Forelimb muscle (tissue), 1 donor: ENCODE measurements around the gene RANGAP1. TPM values are rescaled to one million over a fixed set of nuclear protein-coding genes. Genes with fewer than 3 reads are reported as not detected.

Experiments
- DNase-seq: peaks from one replicate; pipeline ENCODE4 v3.0.0-alpha.2; 2013; ENCODE audit warnings: low read depth
- polyA plus RNA-seq: library from polyadenylated mRNA; unstranded; fragments of 120-200 nt; gene quantifications from one replicate; pipeline ENCODE4 v1.2.1, GENCODE V29; 2013; ENCODE audit not compliant: insufficient read length

The RANGAP1 gene
- polyA plus RNA-seq, 1 donor, result 27.8 TPM

- peak; percentile 22 for DNase-seq
Measured at GRCh38 chr22:41197038-41197972, 88.7 kb downstream of the RANGAP1 start.

Other genes starting within 250 kb of the RANGAP1 start
- 33.3 TPM for gene EP300, start 193.6 kb downstream of the RANGAP1 start, polyA plus RNA-seq
- 13.2 TPM for gene L3MBTL2, start 80.9 kb downstream of the RANGAP1 start, polyA plus RNA-seq
- 4.5 TPM for gene CHADL, start 45.3 kb downstream of the RANGAP1 start, polyA plus RNA-seq
- 36.5 TPM for gene ZC3H7B, start 15.3 kb upstream of the RANGAP1 start, polyA plus RNA-seq
- 10.0 TPM for gene TEF, start 95.8 kb upstream of the RANGAP1 start, polyA plus RNA-seq
- 35.2 TPM for gene TOB2, start 160.6 kb upstream of the RANGAP1 start, polyA plus RNA-seq
- 37.9 TPM for gene PHF5A, start 182.5 kb upstream of the RANGAP1 start, polyA plus RNA-seq
- gene ACO2, start 182.9 kb upstream of the RANGAP1 start, polyA plus RNA-seq, result 116 TPM